H9 (cell line): ENCODE measurements around the gene ATG14. TPM values are rescaled to one million over a fixed set of nuclear protein-coding genes. Genes with fewer than 3 reads are reported as not detected.

Source experiments
- DNase-seq: peaks from one replicate; pipeline ENCODE4 v3.0.0-alpha.2; 2017
- H2AFZ ChIP-seq: one replicate; pipeline ENCODE4 v1.6.1; 2013; ENCODE audit warnings: mild to moderate bottlenecking, low read length, control low read depth, moderate library complexity
- H2AK5ac ChIP-seq: 2 replicates; pipeline ENCODE4 v1.6.1; 2013; ENCODE audit warnings: low read length, control low read depth, mixed read lengths; ENCODE audit not compliant: insufficient read length
- H2BK120ac ChIP-seq: one replicate; pipeline ENCODE4 v1.6.1; 2013; ENCODE audit warnings: low read depth, mild to moderate bottlenecking, low read length, control low read depth, inconsistent platforms; ENCODE audit not compliant: poor library complexity, severe bottlenecking
- H2BK12ac ChIP-seq: 2 replicates; pipeline ENCODE4 v1.6.1; 2013; ENCODE audit warnings: low read length, control low read depth, mixed read lengths, low read depth; ENCODE audit not compliant: insufficient read length
- H2BK15ac ChIP-seq: 2 replicates; pipeline ENCODE4 v1.6.1; 2013; ENCODE audit warnings: low read depth, low read length, control low read depth
- H2BK20ac ChIP-seq: one replicate; pipeline ENCODE4 v1.6.1; 2013; ENCODE audit warnings: low read depth, mild to moderate bottlenecking, low read length, control low read depth, inconsistent platforms; ENCODE audit not compliant: poor library complexity, severe bottlenecking
- H2BK5ac ChIP-seq: 2 replicates; pipeline ENCODE4 v1.6.1; 2013; ENCODE audit warnings: low read length, control low read depth, mixed read lengths; ENCODE audit not compliant: insufficient read length
- H3K14ac ChIP-seq: 2 replicates; pipeline ENCODE4 v1.6.1; 2013; ENCODE audit warnings: low read length, control low read depth; ENCODE audit not compliant: insufficient read depth
- H3K18ac ChIP-seq: 2 replicates; pipeline ENCODE4 v1.6.1; 2013; ENCODE audit warnings: low read depth, mild to moderate bottlenecking, mixed read lengths, low read length, control low read depth; ENCODE audit not compliant: insufficient read length
- H3K23ac ChIP-seq: 2 replicates; pipeline ENCODE4 v1.6.1; 2013; ENCODE audit warnings: low read length, control low read depth, mixed read lengths, low read depth; ENCODE audit not compliant: insufficient read length
- H3K23me2 ChIP-seq: 2 replicates; pipeline ENCODE4 v1.6.1; 2013; ENCODE audit warnings: low read depth, mild to moderate bottlenecking, mixed read lengths, low read length, control low read depth; ENCODE audit not compliant: insufficient read length, poor library complexity, severe bottlenecking
- H3K27ac ChIP-seq: 2 replicates; pipeline ENCODE4 v1.5.1; 2013; ENCODE audit warnings: low read length, control low read depth, mixed read lengths, low read depth; ENCODE audit not compliant: insufficient read length
- H3K27me3 ChIP-seq: 2 replicates; pipeline ENCODE4 v1.6.1; 2013; ENCODE audit warnings: low read length, control low read depth, inconsistent platforms; ENCODE audit not compliant: insufficient read depth
- H3K4ac ChIP-seq: 2 replicates; pipeline ENCODE4 v1.6.1; 2013; ENCODE audit warnings: low read depth, mild to moderate bottlenecking, control low read depth, inconsistent platforms, low read length, moderate library complexity
- H3K4me1 ChIP-seq: 2 replicates; pipeline ENCODE4 v1.6.1; 2013; ENCODE audit warnings: low read length, control low read depth, inconsistent platforms; ENCODE audit not compliant: insufficient read depth
- H3K4me2 ChIP-seq: 2 replicates; pipeline ENCODE4 v1.6.1; 2013; ENCODE audit warnings: low read length, control low read depth, mixed read lengths; ENCODE audit not compliant: insufficient read length, insufficient read depth
- H3K56ac ChIP-seq: 2 replicates; pipeline ENCODE4 v1.6.1; 2013; ENCODE audit warnings: low read depth, mild to moderate bottlenecking, mixed read lengths, low read length, control low read depth; ENCODE audit not compliant: insufficient read length
- H3K79me1 ChIP-seq: 2 replicates; pipeline ENCODE4 v1.6.1; 2013; ENCODE audit warnings: low read depth, mild to moderate bottlenecking, moderate library complexity, low read length, control low read depth, inconsistent platforms; ENCODE audit not compliant: insufficient read depth, poor library complexity, severe bottlenecking
- H3K79me2 ChIP-seq: 2 replicates; pipeline ENCODE4 v1.6.1; 2013; ENCODE audit warnings: low read length, control low read depth, inconsistent platforms; ENCODE audit not compliant: insufficient read depth
- H3K9ac ChIP-seq: 2 replicates; pipeline ENCODE4 v1.6.1; 2013; ENCODE audit warnings: low read length, control low read depth, mixed read lengths; ENCODE audit not compliant: insufficient read length; ENCODE audit errors: extremely low read depth
- H3K9me3 ChIP-seq: one replicate; pipeline ENCODE4 v1.6.1; 2013; ENCODE audit warnings: low read depth, low read length, inconsistent platforms; ENCODE audit not compliant: control insufficient read depth
- H3T11ph ChIP-seq: one replicate; pipeline ENCODE4 v1.6.1; 2013; ENCODE audit warnings: mild to moderate bottlenecking, low read length, control low read depth, inconsistent platforms
- H4K20me1 ChIP-seq: one replicate; pipeline ENCODE4 v1.6.1; 2013; ENCODE audit not compliant: control insufficient read depth, insufficient read length, insufficient read depth
- H4K5ac ChIP-seq: 2 replicates; pipeline ENCODE4 v1.6.1; 2013; ENCODE audit warnings: low read depth, mild to moderate bottlenecking, mixed read lengths, low read length, control low read depth; ENCODE audit not compliant: insufficient read length
- H4K8ac ChIP-seq: replicated peaks from 2 replicates; pipeline ENCODE4 v1.6.1; 2013; ENCODE audit warnings: low read length, control low read depth, mixed read lengths, low read depth; ENCODE audit not compliant: insufficient read length
- H4K91ac ChIP-seq: 2 replicates; pipeline ENCODE4 v1.6.1; 2013; ENCODE audit warnings: low read depth, mild to moderate bottlenecking, moderate library complexity, mixed read lengths, low read length, control low read depth; ENCODE audit not compliant: insufficient read length
- H3K27ac Mint-ChIP-seq, 3 experiments: 2 replicates in 2 of 3; 3 replicates in 1 of 3; pipeline ENCODE4 v1.8.0; 2020 to 2021; ENCODE audit warnings: mixed read lengths in 3 of 3, mild to moderate bottlenecking in 1 of 3, moderate library complexity in 1 of 3
- H3K27me3 Mint-ChIP-seq: 2 replicates; pipeline ENCODE4 v1.8.0; 2021; ENCODE audit warnings: low read depth, mild to moderate bottlenecking, moderate library complexity, mixed read lengths
- H3K36me3 Mint-ChIP-seq, 3 experiments: 2 replicates in 2 of 3; 3 replicates in 1 of 3; pipeline ENCODE4 v1.8.0; 2020 to 2021; ENCODE audit warnings: low read depth in 3 of 3, mixed read lengths in 3 of 3; ENCODE audit not compliant: insufficient read depth in 1 of 3
- H3K4me1 Mint-ChIP-seq, 2 experiments: 2 replicates each; pipeline ENCODE4 v1.8.0; 2020; ENCODE audit warnings: mixed read lengths in 2 of 2
- H3K4me3 Mint-ChIP-seq, 2 experiments: 2 replicates in 1 of 2; 3 replicates in 1 of 2; pipeline ENCODE4 v1.8.0; 2020 to 2021; ENCODE audit warnings: mild to moderate bottlenecking in 2 of 2, mixed read lengths in 2 of 2, moderate library complexity in 1 of 2
- H3K9me3 Mint-ChIP-seq, 2 experiments: 2 replicates in 1 of 2; 3 replicates in 1 of 2; pipeline ENCODE4 v1.8.0; 2020; ENCODE audit warnings: mild to moderate bottlenecking in 2 of 2, mixed read lengths in 2 of 2, moderate library complexity in 1 of 2
- WGBS: extraction: QIAGEN DNeasy Blood & Tissue Kit; methylation state at CpG from one replicate; pipeline ENCODE4 v1.1.7; 2013; ENCODE audit warnings: missing lambda C conversion rate, low lambda C conversion rate, mixed read lengths; ENCODE audit not compliant: insufficient read length; ENCODE audit errors: extremely low coverage; 5-methylcytosine and 5-hydroxymethylcytosine counted together
- total RNA-seq: library from RNA; stranded (reverse); gene quantifications from 2 replicates; pipeline ENCODE4 v1.2.1, GENCODE V29; 2021
- TF ChIP-seq, protein P1 (sequence below): fragments of 200-600 bp; sonication (generic); conservative IDR thresholded peaks from 3 replicates; pipeline ENCODE4 v1.8.0; 2021; ENCODE audit warnings: antibody characterized with exemption, mild to moderate bottlenecking

Gene ATG14
- total RNA-seq, 1 experiment from 2014 or later = 13.6 TPM

- no peaks in the 10 kb centered on the region for H4K20me1 ChIP-seq
- no peaks in the 10 kb centered on the region; a peak in 1 of 7 replicates for H3K36me3 Mint-ChIP-seq
These were observed 69.8 kb downstream of the ATG14 start for GRCh38 chr14:55341781-55342180.

More at GRCh38 chr14:55341781-55342180, 69.8 kb downstream of the ATG14 start:
- Histone ChIP-seq H3K14ac (no peak overlapping the region), H3K9me3 (no peaks in the 10 kb centered on the region), H2AFZ (no peak overlapping the region), H3K56ac (no peak overlapping the region), H3K4me1 (peaks cover 3% of the 10 kb centered on the region; the same call in 1 of the 2 replicates), H3K27ac (no peak overlapping the region), H3K4me2 (no peak overlapping the region), H3K23ac (no peak overlapping the region), H3K79me2 (no peaks in the 10 kb centered on the region), H2BK15ac (no peak overlapping the region), H2AK5ac (no peak overlapping the region), H3K4ac (no peak overlapping the region), H4K5ac (no peak overlapping the region), H2BK12ac (no peak overlapping the region), H4K91ac (no peak overlapping the region), H2BK120ac (no peak overlapping the region), H2BK5ac (no peak overlapping the region), H2BK20ac (no peak overlapping the region), H3K9ac (no peak overlapping the region), H3K27me3 (no peaks in the 10 kb centered on the region), H3K23me2 (no peaks in the 10 kb centered on the region), H3K79me1 (peaks cover 4% of the 10 kb centered on the region), H3T11ph (no peak overlapping the region), H4K8ac (no peak overlapping the region), H3K18ac (no peak overlapping the region)
- TF ChIP-seq, protein P1, sequence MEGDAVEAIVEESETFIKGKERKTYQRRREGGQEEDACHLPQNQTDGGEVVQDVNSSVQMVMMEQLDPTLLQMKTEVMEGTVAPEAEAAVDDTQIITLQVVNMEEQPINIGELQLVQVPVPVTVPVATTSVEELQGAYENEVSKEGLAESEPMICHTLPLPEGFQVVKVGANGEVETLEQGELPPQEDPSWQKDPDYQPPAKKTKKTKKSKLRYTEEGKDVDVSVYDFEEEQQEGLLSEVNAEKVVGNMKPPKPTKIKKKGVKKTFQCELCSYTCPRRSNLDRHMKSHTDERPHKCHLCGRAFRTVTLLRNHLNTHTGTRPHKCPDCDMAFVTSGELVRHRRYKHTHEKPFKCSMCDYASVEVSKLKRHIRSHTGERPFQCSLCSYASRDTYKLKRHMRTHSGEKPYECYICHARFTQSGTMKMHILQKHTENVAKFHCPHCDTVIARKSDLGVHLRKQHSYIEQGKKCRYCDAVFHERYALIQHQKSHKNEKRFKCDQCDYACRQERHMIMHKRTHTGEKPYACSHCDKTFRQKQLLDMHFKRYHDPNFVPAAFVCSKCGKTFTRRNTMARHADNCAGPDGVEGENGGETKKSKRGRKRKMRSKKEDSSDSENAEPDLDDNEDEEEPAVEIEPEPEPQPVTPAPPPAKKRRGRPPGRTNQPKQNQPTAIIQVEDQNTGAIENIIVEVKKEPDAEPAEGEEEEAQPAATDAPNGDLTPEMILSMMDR = no peak
- Mint-ChIP-seq H3K4me3 (no peak overlapping the region), H3K27me3 (no peaks in the 10 kb centered on the region; the same call in 1 of the 2 replicates), H3K27ac (no peak overlapping the region), H3K4me1 (peaks cover 13 to 19% of the 10 kb centered on the region in 2 experiments), H3K9me3 (no peaks in the 10 kb centered on the region)
- no peak for DNase-seq
- no CpG with 5 or more reads among the region's 2 CpGs for WGBS
